Breast epithelium (tissue), 4 donors: Measurements from ENCODE around the gene TPX2. TPM values are rescaled to one million over a fixed set of nuclear protein-coding genes. Genes with fewer than 3 reads are reported as not detected.

Source experiments
- DNase-seq, 2 donors: peaks; one replicate each; pipeline ENCODE4 v3.0.0-alpha.2; 2019; ENCODE audit warnings: low spot score in 2 of 2
- H3K27ac ChIP-seq, 2 donors: fragments of 200-600 bp; sonication (generic) in 1 of 2; one replicate each; pipeline ENCODE4 v1.5.1; 2016 to 2019; ENCODE audit warnings: mild to moderate bottlenecking in 1 of 2
- H3K27me3 ChIP-seq, 2 donors: fragments of 200-600 bp; sonication (generic) in 1 of 2; one replicate each; pipeline versions ENCODE4 v1.5.1 to v1.6.0; 2017 to 2019; ENCODE audit warnings: control low read depth in 1 of 2, mild to moderate bottlenecking in 1 of 2
- H3K36me3 ChIP-seq: fragments of 200-600 bp; one replicate; pipeline ENCODE4 v1.5.1; 2019
- H3K4me1 ChIP-seq, 2 donors: fragments of 200-600 bp; sonication (generic); one replicate each; pipeline ENCODE4 v1.5.1; 2016 to 2019; ENCODE audit warnings: control low read depth in 1 of 2
- H3K4me3 ChIP-seq, 3 donors: fragments of 200-600 bp; sonication (generic); 1 replicate in 2 of 3; 2 replicates in 1 of 3; pipeline ENCODE4 v1.5.1; 2016 to 2019; ENCODE audit warnings: mild to moderate bottlenecking in 3 of 3, moderate library complexity in 2 of 3
- H3K9me3 ChIP-seq, 2 donors: fragments of 200-600 bp; sonication (generic) in 1 of 2; one replicate each; pipeline ENCODE4 v1.5.1; 2016 to 2019; ENCODE audit warnings: control low read depth in 1 of 2
- POLR2A ChIP-seq: fragments of 450-650 bp; IDR thresholded peaks from one replicate; pipeline ENCODE4 v1.6.1; 2016; ENCODE audit warnings: antibody characterized with exemption, mild to moderate bottlenecking, moderate library complexity
- POLR2AphosphoS5 ChIP-seq, 3 donors: sonication (generic); formaldehyde crosslinking; IDR thresholded peaks; one replicate each; pipeline ENCODE4 v1.6.1; 2017; ENCODE audit warnings: antibody characterized with exemption in 3 of 3
- intact Hi-C: fragments of 100-400 bp; cut with DNase I; formaldehyde crosslinking; loops from one replicate; pipeline ENCODE4 v1.15.1; 2023; ENCODE audit warnings: low total_unique reads
- total RNA-seq, 3 donors: library from RNA; depleted of rRNA; stranded (reverse); fragments of >200 nt; gene quantifications; one replicate each; pipeline ENCODE4 v1.1.0, GENCODE V29; 2016
- TF ChIP-seq, protein P1 (sequence below), 3 donors: fragments of 450-650 bp; IDR thresholded peaks; one replicate each; pipeline ENCODE4 v1.5.1; 2016 to 2017; ENCODE audit warnings: antibody characterized with exemption in 3 of 3, mild to moderate bottlenecking in 3 of 3, moderate library complexity in 3 of 3

The TPX2 gene
- total RNA-seq, 3 donors from 2014 or later, result 0.33 to 3.8 (median 0.73) TPM

DNA sequence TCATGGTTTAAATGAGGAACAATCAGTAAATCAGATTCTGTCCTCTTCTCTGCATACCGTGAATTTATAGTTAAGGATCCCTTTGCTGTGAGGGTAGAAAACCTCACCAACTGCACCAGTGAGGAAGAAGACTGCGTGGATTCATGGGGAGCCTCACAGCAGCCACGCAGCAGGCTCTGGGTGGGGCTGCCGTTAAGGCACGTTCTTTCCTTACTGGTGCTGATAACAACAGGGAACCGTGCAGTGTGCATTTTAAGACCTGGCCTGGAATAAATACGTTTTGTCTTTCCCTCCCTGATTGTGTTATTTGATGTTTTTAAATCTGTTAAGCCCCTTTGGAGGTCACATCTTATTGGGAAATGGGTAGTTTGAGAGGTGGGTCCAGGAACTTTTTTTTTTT is 62.4 kb downstream of the TPX2 start:
- TF ChIP-seq, protein P1, sequence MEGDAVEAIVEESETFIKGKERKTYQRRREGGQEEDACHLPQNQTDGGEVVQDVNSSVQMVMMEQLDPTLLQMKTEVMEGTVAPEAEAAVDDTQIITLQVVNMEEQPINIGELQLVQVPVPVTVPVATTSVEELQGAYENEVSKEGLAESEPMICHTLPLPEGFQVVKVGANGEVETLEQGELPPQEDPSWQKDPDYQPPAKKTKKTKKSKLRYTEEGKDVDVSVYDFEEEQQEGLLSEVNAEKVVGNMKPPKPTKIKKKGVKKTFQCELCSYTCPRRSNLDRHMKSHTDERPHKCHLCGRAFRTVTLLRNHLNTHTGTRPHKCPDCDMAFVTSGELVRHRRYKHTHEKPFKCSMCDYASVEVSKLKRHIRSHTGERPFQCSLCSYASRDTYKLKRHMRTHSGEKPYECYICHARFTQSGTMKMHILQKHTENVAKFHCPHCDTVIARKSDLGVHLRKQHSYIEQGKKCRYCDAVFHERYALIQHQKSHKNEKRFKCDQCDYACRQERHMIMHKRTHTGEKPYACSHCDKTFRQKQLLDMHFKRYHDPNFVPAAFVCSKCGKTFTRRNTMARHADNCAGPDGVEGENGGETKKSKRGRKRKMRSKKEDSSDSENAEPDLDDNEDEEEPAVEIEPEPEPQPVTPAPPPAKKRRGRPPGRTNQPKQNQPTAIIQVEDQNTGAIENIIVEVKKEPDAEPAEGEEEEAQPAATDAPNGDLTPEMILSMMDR (IDR thresholded peaks at IDR 0.05), result no peak
- TF ChIP-seq POLR2A (no peak), POLR2AphosphoS5 (IDR thresholded peaks at IDR 0.05) (no peak)
- Histone ChIP-seq H3K36me3 (no peaks in the 10 kb centered on the region), H3K4me1 (no peaks in the 10 kb centered on the region), H3K27me3 (no peaks in the 10 kb centered on the region), H3K27ac (no peak overlapping the region), H3K9me3 (no peaks in the 10 kb centered on the region), H3K4me3 (no peak overlapping the region)
- no peak for DNase-seq
- intact Hi-C loops, result no loop called here

DNA sequence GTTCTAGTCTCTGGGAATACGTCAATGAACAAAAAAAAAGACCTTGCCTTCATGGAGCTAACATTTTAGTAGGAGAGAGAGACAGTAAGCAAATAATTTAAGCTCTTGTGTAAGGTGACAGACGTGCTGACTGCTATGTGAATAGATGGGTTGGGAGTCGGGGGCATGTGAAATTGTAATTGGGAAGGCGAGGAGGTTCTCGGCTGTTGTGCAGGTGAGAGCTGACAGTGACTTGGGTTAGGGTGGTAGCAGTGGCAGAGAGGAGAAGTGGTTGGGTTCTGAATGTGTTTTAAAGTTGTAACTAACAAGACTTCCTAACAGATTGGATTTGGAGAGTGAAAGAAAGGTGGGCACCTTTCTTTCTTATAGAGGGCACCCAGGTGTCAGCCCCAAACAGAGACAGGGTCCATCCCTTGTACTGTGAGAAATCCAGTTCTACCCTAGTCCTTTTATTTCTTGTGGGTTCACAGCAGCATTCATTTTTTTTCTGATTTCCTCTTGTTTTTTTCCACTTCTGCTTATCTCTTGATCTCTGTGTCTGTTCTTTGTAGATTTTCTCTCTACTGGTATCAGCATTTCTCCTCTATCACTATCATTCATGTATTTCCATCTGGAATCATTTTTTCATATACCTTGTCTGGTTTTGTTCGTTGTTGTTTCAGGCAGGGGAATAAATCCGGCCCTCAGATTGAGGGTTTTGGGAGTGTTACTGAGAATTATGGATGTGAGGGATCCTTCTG is 64.6 kb downstream of the TPX2 start:
- intact Hi-C loops, result no loop called here
- Histone ChIP-seq H3K27ac (no peak overlapping the region), H3K9me3 (no peaks in the 10 kb centered on the region), H3K4me3 (no peak overlapping the region), H3K27me3 (no peaks in the 10 kb centered on the region), H3K4me1 (no peaks in the 10 kb centered on the region), H3K36me3 (no peaks in the 10 kb centered on the region)
- no peak for DNase-seq
- TF ChIP-seq POLR2A, result no peak

DNA sequence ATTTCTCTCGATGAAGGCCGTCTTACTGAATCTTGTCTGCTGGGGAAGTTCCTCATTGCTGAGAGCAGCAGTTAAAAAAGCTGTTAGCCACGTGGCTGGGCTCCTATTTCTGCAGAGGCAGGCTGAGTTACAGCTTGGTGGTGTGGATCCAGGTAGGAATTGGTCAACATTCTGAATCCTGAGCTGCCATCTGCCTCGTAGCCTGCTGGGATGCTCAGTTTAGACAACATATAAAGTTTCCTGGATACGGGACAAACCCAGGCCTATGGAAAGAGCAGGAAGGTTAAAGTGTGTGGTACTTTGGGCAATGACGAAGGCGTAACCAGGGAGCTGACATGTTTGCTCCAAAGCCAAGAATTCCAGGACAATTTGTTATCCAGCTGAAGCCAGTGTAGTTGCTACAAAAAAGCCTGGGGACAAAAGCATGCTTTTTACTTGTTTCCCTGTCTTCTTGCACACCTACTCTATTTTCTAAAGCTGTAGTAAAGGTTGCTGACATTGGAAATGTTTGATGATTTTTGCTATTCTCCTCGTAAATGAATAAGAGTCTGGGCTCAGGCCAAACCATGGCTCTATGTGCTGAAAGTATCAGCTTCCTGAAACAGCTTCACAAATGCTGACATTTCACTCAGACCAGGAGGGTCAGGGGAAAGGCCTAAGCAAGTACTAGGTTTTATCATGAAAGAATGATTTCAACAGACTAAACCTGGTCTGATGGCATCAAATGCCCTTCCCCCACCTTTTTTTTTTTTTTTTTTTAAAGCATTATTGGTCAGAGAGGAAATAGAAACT is 67.7 kb downstream of the TPX2 start:
- Histone ChIP-seq H3K9me3 (no peaks in the 10 kb centered on the region), H3K4me1 (no peaks in the 10 kb centered on the region), H3K27me3 (no peaks in the 10 kb centered on the region), H3K4me3 (no peak overlapping the region), H3K27ac (no peak overlapping the region), H3K36me3 (no peaks in the 10 kb centered on the region)
- no peak for DNase-seq
- intact Hi-C loops, result no loop called here
- no peak for TF ChIP-seq POLR2A
- TF ChIP-seq, protein P1 (IDR thresholded peaks at IDR 0.05), result no peak

DNA sequence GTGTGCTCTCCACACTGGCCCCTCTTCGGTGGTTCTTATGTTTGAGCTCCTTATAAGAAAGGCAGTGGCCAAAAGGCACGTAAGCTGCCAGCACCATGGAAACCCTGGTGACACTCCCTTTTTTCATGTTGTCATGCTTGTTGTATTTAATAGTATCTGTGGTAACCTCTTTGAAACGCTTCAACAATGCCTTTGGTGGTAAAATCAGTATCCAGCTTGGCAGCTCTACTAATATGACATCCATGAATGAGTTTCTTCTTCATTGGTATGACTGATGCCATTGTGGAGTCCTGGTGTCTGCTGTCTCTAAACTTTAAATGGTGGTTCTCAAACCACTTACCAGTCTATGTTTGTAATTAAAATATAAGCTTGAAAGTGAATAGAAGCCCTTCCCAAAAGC is 69.4 kb downstream of the TPX2 start:
- Histone ChIP-seq H3K27ac (no peak overlapping the region), H3K36me3 (no peaks in the 10 kb centered on the region), H3K27me3 (no peaks in the 10 kb centered on the region), H3K9me3 (no peaks in the 10 kb centered on the region), H3K4me1 (no peaks in the 10 kb centered on the region), H3K4me3 (no peak overlapping the region)
- DNase-seq, result no peak
- intact Hi-C loops, result no loop called here
- TF ChIP-seq POLR2A (no peak), POLR2AphosphoS5 (IDR thresholded peaks at IDR 0.05) (no peak)
- TF ChIP-seq, protein P1 (IDR thresholded peaks at IDR 0.05), result no peak

DNA sequence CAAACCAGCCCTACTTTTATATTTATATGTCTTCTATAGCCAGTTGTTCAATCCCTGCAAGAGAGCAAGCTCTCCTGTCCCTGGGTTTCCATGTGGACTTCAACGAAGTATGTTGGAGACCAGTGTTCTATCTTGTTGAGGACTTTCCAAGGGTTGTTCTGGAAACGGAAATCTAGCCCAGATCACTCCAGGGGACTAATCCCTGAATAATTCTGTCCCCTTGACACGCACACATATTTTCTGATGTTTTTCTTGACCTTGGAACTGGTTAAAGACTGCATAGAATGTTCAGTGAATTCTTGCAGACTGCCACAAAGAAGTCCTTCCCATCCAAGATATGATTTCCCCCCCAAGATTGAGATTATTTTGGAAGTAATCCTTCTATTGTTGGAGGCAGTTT is 70.6 kb downstream of the TPX2 start:
- Histone ChIP-seq H3K27me3 (no peaks in the 10 kb centered on the region), H3K4me1 (no peaks in the 10 kb centered on the region), H3K36me3 (no peaks in the 10 kb centered on the region), H3K9me3 (no peaks in the 10 kb centered on the region), H3K27ac (no peak overlapping the region), H3K4me3 (no peak overlapping the region)
- DNase-seq, result no peak
- TF ChIP-seq, protein P1 (IDR thresholded peaks at IDR 0.05), result no peak
- TF ChIP-seq POLR2A (no peak), POLR2AphosphoS5 (IDR thresholded peaks at IDR 0.05) (no peak)
- intact Hi-C loops, result no loop called here
